ENCODE results near the gene ARL6. TPM values are rescaled to one million over a fixed set of nuclear protein-coding genes. Genes with fewer than 3 reads are reported as not detected.

The ARL6 gene
- total and polyA plus RNA-seq, 2 of the 8 experiments (the other 6 are each of a cell fraction or from before 2014, with no cell fraction given) = 1.8 to 12.0 TPM

- DNase-seq (ENCODE audit: low read depth in 1 of 2, low spot score in 2 of 2) (no peak), FAIRE-seq (no peak)
- H2BK12ac ChIP-seq (ENCODE audit: low read depth, low read length) = no peak overlapping the region
- H4K91ac ChIP-seq (replicated peaks; ENCODE audit: insufficient read length, low read length) = no peak overlapping the region
- H3K36me3 ChIP-seq (ENCODE audit: control insufficient read depth in 2 of 4, insufficient read depth in 4 of 4, low read length in 3 of 4) = no peaks in the 10 kb centered on the region
- H4K8ac ChIP-seq (ENCODE audit: extremely low read depth, insufficient read depth, low read length) = no peak overlapping the region
- H3K23me2 ChIP-seq (ENCODE audit: low read depth, low read length) = no peaks in the 10 kb centered on the region
- ChIA-PET POLR2A (ENCODE audit: partially characterized antibody) (interaction anchor here (1.5 kb wide), 1 partner anchor 10 kb away, joined by 4 read pairs; the partner anchor contains the start of gene CRYBG3), CTCF (ENCODE audit: partially characterized antibody) (no interaction called here)
- H3K79me2 ChIP-seq (ENCODE audit: control insufficient read depth in 1 of 2, insufficient read depth in 2 of 2, low read length in 2 of 2) = 0 out of 4 replicates have a peak, but pooled peaks cover 0 to 5% of the 10 kb centered on the region in 2 experiments
- H3K9ac ChIP-seq (replicated peaks in 1 of 4; ENCODE audit: extremely low read depth in 1 of 4, low read depth in 3 of 4, low read length in 3 of 4) = no peak overlapping the region
- no peak overlapping the region for H2BK20ac ChIP-seq (ENCODE audit: low read length)
- H2AFZ ChIP-seq (ENCODE audit: low read length) = no peak overlapping the region
- H2BK120ac ChIP-seq (replicated peaks; ENCODE audit: low read depth, low read length) = no peak overlapping the region
- H3K56ac ChIP-seq (replicated peaks; ENCODE audit: insufficient read length, low read depth, low read length) = no peak overlapping the region
- H3K4me3 ChIP-seq (ENCODE audit: extremely low read depth in 1 of 4, insufficient read depth in 2 of 4, low read depth in 3 of 4, low read length in 4 of 4) = no peak overlapping the region
- H2BK5ac ChIP-seq (ENCODE audit: low read depth, low read length) = no peak overlapping the region
- no peak overlapping the region for H2AK5ac ChIP-seq (ENCODE audit: low read depth, low read length)
- no peaks in the 10 kb centered on the region for H3K79me1 ChIP-seq (ENCODE audit: low read depth, low read length)
- no peak overlapping the region for H3K27ac ChIP-seq (ENCODE audit: low read depth, low read length)
- H2BK15ac ChIP-seq (ENCODE audit: low read length) = no peak overlapping the region
- WGBS, 2 experiments (ENCODE audit: extremely low coverage in 1 of 2, insufficient coverage in 1 of 2, insufficient read length in 1 of 2, insufficient replicate concordance in 2 of 2, low coverage in 1 of 2, low lambda C conversion rate in 2 of 2, missing lambda C conversion rate in 1 of 2) = 94% methylated on average over 1 of the region's 1 CpG; no CpG with 5 or more reads in 1 of the 2 experiments
- no peak overlapping the region for H3K23ac ChIP-seq (ENCODE audit: insufficient read length)
- no peaks in the 10 kb centered on the region for H3K27me3 ChIP-seq (replicated peaks in 1 of 4; ENCODE audit: control insufficient read depth in 3 of 4, extremely low read depth in 1 of 4, insufficient read depth in 3 of 4, low read length in 3 of 4)
- H3K18ac ChIP-seq (ENCODE audit: extremely low read depth, low read length) = no peak overlapping the region
- H3K14ac ChIP-seq (ENCODE audit: insufficient read length) = no peak overlapping the region
- H4K5ac ChIP-seq (ENCODE audit: insufficient read length, low read depth, low read length) = no peak overlapping the region
- H3K9me3 ChIP-seq (ENCODE audit: insufficient read depth in 2 of 2, low read depth in 1 of 2, low read length in 1 of 2) = no peaks in the 10 kb centered on the region
- no peak overlapping the region for H3K4me2 ChIP-seq (ENCODE audit: insufficient read depth in 1 of 2, low read depth in 2 of 2, low read length in 2 of 2)
- H4K20me1 ChIP-seq (replicated peaks in 1 of 2; ENCODE audit: control insufficient read depth in 1 of 2, insufficient read depth in 2 of 2, low read length in 2 of 2) = no peaks in the 10 kb centered on the region
- H3K4ac ChIP-seq (replicated peaks; ENCODE audit: insufficient read length, low read depth, low read length) = no peak overlapping the region
- H3K4me1 ChIP-seq (replicated peaks in 1 of 4; ENCODE audit: control insufficient read depth in 3 of 4, insufficient read depth in 4 of 4, low read length in 3 of 4) = no peaks in the 10 kb centered on the region
- TF ChIP-seq PHF8 (conservative IDR thresholded peaks at IDR 0.05; ENCODE audit: low read depth, low read length) = no peak
Observed at GRCh38 chr3:97831140-97831539, 66.6 kb downstream of the ARL6 start.

All from H1 (cell line).